SU-DHL-6 (cell line): ENCODE data around the gene GRIA3.

ENCODE experiments used
- EZH2phosphoT487 ChIP-seq: fragments of 200-600 bp; sonication (generic), shearing (Covaris generic); conservative IDR thresholded peaks from 2 replicates; pipeline ENCODE4 v1.6.1; 2018; ENCODE audit warnings: mild to moderate bottlenecking, antibody characterized with exemption, low read length, moderate library complexity, mixed read lengths
- TF ChIP-seq, protein P1 (sequence below): fragments of 200-600 bp; sonication (generic); IDR thresholded peaks from one replicate; pipeline ENCODE4 v1.5.1; 2017; ENCODE audit warnings: antibody characterized with exemption, mild to moderate bottlenecking, low read length, moderate library complexity; ENCODE audit not compliant: insufficient read depth, poor library complexity, severe bottlenecking

DNA sequence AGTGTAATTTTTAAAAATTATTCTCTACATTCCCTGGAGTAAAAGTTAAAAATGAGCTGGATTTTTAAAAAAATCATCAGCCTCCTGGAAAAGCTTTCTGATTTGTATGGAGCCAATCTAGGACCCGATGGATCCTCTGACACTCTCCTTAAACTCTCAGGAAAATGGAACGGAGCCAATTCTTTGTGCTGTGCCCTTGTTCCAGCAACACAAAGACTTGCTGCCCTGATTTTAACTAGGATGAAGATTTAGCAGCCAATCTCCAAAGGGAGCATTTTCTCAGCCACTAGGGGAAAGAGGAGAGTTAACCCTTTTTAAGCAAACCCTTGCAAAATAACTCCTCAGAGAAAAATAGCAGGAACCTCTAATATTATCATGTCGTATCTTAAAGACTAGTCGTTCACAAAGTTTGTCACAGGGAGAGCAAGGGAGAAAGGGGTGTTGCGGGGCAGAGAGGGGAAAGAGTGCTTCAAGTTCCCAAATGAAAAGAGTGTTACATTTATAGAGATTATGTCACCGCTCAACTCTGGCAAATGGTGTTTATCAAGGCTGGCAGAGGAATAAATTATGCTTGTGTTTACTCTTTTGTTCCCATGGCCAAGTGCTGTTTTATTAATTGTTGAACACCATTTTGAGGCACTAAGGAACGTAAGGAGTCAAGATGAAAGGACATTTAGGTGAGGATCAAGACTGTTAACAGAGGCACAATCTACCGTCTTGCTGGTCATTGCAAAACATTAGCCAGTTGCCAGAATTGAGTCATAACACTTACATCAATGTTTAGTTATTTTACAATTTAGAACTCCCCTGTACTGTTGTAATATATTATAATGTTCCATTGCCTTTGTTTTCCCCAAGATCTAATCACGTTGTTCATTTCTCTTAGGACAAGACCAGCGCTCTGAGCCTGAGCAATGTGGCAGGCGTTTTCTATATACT lies 298.1 kb downstream of the GRIA3 start:
- TF ChIP-seq, protein P1, sequence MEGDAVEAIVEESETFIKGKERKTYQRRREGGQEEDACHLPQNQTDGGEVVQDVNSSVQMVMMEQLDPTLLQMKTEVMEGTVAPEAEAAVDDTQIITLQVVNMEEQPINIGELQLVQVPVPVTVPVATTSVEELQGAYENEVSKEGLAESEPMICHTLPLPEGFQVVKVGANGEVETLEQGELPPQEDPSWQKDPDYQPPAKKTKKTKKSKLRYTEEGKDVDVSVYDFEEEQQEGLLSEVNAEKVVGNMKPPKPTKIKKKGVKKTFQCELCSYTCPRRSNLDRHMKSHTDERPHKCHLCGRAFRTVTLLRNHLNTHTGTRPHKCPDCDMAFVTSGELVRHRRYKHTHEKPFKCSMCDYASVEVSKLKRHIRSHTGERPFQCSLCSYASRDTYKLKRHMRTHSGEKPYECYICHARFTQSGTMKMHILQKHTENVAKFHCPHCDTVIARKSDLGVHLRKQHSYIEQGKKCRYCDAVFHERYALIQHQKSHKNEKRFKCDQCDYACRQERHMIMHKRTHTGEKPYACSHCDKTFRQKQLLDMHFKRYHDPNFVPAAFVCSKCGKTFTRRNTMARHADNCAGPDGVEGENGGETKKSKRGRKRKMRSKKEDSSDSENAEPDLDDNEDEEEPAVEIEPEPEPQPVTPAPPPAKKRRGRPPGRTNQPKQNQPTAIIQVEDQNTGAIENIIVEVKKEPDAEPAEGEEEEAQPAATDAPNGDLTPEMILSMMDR: no peak
- no peak for TF ChIP-seq EZH2phosphoT487
